HG03457 (cell line): ENCODE data around the gene TATDN2.

Experiments
- ATAC-seq: cut with Tn5 transposase; IDR thresholded peaks from one replicate; pipeline ENCODE4 v1.9.1; 2021; ENCODE audit warnings: moderate number of reproducible peaks; ENCODE audit not compliant: unreplicated experiment

The TATDN2 gene

DNA sequence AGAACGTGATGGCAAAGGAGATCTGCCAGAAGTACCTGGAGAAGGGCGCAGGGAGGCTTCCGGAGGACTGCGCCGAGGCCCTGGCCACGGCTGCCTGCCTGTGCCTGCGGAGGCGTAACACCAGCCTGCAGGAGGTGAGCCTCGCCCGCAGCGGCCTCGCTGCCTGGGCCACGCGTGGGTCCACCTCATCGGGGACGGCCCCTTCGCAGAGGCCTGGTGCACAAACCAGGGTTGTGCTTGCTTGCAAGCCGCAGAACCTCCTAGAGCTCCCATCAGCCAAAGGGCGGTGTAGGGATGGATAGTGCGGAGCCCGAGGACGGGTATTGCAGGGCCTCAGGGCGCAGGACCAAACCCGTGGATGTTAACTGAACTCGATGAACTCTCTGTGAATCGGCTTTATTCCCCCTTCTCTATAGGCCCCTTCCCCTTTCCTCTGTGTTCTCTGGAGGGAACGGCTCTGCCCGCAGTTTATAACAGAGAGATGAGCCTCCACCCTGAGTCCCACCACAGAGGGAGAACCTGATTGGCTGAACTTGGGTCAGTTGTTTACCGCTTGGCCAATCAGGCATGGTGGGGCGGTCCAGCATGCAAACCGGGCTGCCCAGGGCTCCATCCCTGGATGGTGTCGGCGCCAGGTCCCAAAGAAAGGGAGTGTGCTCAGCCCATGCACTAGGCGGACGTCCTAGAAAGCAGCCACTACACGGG is 13.6 kb upstream of the TATDN2 start:
- ATAC-seq: no peak

DNA sequence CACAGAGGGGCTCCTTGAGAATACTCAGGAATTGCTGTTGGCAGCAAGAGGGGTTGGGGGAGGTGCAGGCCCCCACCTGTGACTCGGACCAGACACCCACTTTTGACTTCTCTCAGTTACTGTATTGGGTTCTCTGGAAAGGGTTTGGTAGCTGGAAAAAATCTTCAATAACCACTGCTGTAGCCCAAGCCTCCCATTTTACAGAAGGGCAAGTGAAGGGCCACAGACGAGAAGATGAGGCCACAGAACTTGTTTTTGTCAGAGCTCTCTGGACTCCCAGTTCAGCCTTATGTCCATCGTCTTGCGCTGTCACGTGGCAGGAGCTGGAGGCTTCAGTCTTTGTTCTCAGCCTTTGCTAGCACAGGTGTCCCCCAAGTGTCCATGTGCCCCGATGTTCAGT is 12.7 kb upstream of the TATDN2 start:
- ATAC-seq: no peak

DNA sequence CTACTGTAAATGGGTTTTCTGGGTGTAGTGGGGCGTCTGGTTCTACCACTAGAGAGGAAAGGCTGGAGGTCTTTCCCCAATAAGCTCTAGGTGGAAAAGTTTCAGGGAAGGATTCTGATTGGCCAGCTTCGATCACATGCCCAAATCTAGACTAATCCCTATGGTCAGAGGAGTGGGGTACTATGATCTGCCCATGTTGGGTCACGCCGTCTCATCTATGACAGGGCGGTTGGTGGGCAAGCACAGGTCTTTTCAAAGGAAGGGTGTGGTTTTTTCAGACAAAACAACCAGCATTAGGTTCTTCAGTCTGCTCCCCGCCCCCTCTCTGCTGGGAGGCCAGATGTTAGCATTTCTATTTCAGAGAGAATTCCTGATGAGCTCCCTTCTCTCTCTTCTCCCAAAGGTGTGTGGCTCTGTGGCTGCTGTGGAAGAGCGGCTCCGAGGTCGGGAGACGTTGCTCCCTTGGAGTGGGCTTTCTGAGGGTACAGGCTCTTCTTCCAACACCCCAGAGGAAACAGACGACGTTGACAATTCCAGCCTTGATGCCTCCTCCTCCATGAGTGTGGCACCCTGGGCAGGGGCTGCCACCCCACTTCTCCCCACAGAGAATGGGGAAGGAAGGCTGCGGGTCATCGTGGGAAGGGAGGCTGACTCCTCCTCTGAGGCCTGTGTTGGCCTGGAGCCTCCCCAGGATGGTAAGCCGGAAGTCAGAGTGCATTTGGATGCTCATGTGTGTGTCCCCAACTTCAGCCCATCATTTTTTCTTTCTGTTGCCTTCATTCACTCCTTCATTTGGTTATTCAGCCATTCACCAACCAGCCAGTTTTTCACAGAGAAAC is 9.7 kb upstream of the TATDN2 start:
- ATAC-seq: no peak

GRCh38 chr3:10240799-10241198 is 7.5 kb upstream of the TATDN2 start:
- ATAC-seq: no peak

- ATAC-seq: no peak
Measured at GRCh38 chr3:10242182-10243065, 5.8 kb upstream of the TATDN2 start.

DNA sequence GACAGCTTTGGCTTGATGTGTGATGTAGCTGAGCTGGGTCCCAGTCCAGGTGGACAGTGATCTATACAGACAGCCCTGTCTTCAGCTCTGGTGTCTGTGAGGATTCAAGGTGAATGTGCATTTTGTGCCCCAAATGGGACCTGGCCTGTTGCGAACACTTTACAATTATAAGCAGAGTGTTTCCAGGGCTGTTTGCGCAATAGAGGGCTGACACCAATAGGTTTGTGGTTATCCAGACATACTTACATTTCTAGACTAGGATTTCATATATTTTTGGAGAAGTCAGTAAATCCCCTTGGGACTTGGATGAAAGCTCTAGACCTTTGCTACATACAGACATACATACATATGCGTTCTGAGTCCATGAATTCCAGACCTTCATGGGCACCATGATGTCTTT is 4.2 kb upstream of the TATDN2 start:
- no peak for ATAC-seq

GRCh38 chr3:10245081-10245712 is 3.1 kb upstream of the TATDN2 start:
- ATAC-seq: no peak

GRCh38 chr3:10247679-10248183 is 528 bp upstream of the TATDN2 start:
- ATAC-seq: no peak

GRCh38 chr3:10248984-10249748 is 907 bp downstream of the TATDN2 start:
- ATAC-seq: no peak

- ATAC-seq: no peak
Measured at GRCh38 chr3:10249833-10250232, 1.6 kb downstream of the TATDN2 start.

DNA sequence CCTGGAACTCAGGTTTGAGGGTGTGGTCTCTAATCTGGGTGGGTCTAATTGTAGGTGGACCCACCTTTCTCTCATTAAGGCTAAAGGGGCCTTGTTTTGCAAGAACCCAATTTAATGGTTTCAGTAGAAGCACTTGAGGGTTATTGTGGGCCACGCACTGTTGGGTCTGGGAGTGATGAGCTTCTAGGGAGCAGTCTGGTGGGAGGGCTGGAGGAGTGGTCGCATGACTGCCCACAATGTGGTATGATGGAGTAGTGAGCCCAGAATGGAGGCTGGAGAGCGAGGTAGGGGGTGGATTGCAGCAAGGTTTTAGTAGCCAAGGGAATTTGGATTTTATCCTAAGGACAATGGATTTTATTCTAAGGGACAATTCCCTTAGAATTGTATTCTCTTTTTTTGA is 2.7 kb downstream of the TATDN2 start:
- no peak for ATAC-seq

DNA sequence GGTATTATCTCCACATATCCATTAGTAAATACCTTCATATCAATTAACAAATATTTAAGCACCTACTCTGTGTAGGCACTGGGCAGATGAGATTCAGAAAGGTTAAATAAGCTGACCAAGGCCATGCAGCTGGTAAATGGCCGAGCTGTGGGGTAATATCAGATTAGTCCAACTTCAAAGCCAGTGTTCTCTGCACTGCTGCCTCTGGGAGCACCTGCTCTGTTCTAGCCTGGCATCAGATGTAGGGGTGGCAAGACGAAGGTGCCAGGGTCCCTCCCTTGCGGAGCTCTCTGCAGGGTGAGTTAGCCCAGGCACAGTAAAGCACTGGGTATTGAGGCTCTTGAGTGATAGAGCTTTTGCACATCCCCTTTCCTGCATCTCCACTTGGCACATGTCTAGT is 5.5 kb downstream of the TATDN2 start:
- no peak for ATAC-seq

DNA sequence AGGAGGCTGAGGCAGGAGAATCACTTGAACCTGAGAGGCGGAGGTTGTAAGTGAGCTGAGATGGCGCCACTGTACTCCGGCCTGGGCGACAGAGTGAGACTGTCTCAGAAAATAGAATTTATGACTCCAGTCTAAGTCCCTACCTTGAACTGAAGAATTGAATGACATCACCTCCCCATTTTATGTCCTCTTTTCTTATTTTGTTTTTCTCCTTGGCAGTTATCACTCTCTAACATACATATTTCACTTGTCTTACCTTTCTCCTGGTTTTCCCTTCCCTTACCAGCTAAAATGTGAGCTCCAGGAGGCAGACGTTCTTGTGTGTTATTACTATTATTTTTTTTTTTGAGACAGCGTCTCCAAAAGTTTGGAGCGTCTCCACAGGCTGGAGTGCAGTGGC is 7.6 kb downstream of the TATDN2 start:
- ATAC-seq: no peak

DNA sequence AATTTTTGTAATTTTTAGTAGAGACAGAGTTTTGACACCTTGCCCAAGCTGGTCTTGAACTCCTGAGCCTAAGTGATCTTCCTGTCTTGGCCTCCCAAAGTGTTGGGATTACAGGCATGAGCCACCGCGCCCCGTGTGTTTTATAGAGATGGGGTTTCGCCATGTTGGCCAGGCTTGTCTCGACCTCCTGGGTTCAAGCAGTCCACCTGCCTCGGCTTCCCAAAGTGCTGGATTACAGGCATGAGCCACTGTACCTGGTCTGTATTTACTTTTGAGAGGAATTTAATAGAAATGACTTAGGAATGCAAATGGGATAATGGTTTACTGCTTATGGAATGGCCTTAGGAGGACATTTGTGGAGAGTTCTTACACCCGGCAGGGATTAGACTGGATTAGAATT is 10.8 kb downstream of the TATDN2 start:
- ATAC-seq: no peak

DNA sequence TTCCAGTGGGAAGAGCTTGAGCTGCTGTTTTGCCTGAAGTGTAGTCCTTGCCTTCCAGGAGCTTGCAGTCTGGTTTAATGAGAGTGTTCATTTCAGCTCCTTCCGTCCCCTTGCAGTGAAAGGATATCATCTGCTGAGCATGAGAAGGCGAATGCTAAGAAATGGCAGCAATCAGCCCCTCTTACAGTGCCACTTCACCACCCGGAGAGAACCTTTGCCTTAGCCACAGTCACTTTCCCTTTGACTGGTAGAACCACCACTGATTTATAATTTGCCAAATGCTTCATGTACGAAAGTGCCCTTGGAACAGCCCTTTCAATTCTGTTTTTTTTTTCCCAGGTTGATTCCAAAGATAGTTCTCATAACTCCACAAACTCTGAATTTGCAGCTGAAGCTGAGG is 11.5 kb downstream of the TATDN2 start:
- no peak for ATAC-seq

- ATAC-seq: no peak
Measured at GRCh38 chr3:10260211-10260701, 12.0 kb downstream of the TATDN2 start.

DNA sequence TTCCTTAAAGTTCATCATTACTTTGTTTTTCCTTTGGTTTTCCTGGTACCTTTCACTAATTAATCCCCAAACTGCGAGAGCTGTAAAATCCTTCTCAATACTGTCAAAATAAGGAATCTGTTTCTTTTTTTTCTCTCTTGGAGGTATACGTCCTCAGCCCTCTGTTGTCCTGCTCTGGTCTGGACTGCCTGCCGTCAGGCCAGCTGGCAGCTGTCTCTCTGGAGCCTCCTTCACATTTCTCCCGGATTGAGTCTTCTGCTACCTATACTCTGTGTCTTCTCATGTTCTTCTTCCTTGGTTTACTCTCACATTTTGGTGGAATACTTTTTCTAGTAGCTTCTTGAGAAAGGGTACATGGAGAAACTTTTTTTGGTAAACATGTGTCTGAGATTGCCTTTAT is 13.8 kb downstream of the TATDN2 start:
- no peak for ATAC-seq

GRCh38 chr3:10263646-10264363 is 15.5 kb downstream of the TATDN2 start:
- no peak for ATAC-seq

DNA sequence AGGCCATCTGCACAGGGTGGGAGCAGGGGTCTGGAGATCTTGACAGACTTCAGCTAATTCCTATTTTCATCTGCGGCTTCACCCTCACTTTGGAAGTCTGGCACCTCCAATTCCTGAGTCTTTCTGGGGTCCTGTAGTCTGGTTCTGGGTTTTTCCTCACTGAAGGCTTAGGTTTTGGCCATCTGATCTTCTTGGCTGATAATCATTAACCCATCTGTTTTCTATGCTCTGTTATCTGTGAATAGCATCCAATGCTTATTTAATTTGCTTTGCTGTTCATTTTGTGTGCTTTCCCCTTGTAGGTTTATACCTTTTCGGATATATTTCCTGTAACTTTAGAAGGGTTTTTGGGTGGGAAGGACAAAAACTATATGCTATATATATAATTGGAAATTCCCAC is 17.6 kb downstream of the TATDN2 start:
- ATAC-seq: no peak
